Stimulated activated CD8-positive, alpha-beta memory T cell treated with anti-CD3 and anti-CD28 coated beads, Interleukin-2, amount 100 ng/mL, for 1 hour (primary cell): Measurements from ENCODE around the gene DCLK3.

Experiments used
- DNase-seq, 2 donors: peaks; one replicate each; pipeline ENCODE4 v3.0.0-alpha.2; 2020; ENCODE audit warnings: low read depth in 2 of 2

Gene DCLK3

GRCh38 chr3:36764704-36765038 is 318 bp upstream of the DCLK3 start:
- no peak for DNase-seq

GRCh38 chr3:36762918-36763849 is 1.2 kb downstream of the DCLK3 start:
- DNase-seq: no peak

- DNase-seq: no peak
These were observed 2.6 kb downstream of the DCLK3 start for GRCh38 chr3:36761779-36762178.

GRCh38 chr3:36756269-36756668 is 8.1 kb downstream of the DCLK3 start:
- no peak for DNase-seq

- no peak for DNase-seq
These were observed 13.0 kb downstream of the DCLK3 start for GRCh38 chr3:36751326-36751725.

GRCh38 chr3:36750737-36751136 is 13.6 kb downstream of the DCLK3 start:
- DNase-seq: no peak

- DNase-seq: no peak
These were observed 19.6 kb downstream of the DCLK3 start for GRCh38 chr3:36744763-36745162.

GRCh38 chr3:36743826-36744225 is 20.5 kb downstream of the DCLK3 start:
- no peak for DNase-seq

- no peak for DNase-seq
These were observed 23.1 kb downstream of the DCLK3 start for GRCh38 chr3:36741285-36741684.

- no peak for DNase-seq
These were observed 23.6 kb downstream of the DCLK3 start for GRCh38 chr3:36740787-36741186.

- DNase-seq: no peak
These were observed 25.7 kb downstream of the DCLK3 start for GRCh38 chr3:36738702-36739101.

- no peak for DNase-seq
These were observed 28.1 kb downstream of the DCLK3 start for GRCh38 chr3:36736301-36736700.

GRCh38 chr3:36734742-36735141 is 29.6 kb downstream of the DCLK3 start:
- no peak for DNase-seq

GRCh38 chr3:36733723-36734122 is 30.6 kb downstream of the DCLK3 start:
- DNase-seq: no peak

GRCh38 chr3:36733162-36733696 is 31.1 kb downstream of the DCLK3 start:
- DNase-seq: no peak

GRCh38 chr3:36730966-36731365 is 33.4 kb downstream of the DCLK3 start:
- DNase-seq: no peak

GRCh38 chr3:36729204-36730056 is 34.9 kb downstream of the DCLK3 start:
- no peak for DNase-seq

- DNase-seq: no peak
These were observed 49.8 kb downstream of the DCLK3 start for GRCh38 chr3:36714343-36715086.

GRCh38 chr3:36713904-36714303 is 50.4 kb downstream of the DCLK3 start:
- DNase-seq: no peak

GRCh38 chr3:36710606-36711005 is 53.7 kb downstream of the DCLK3 start:
- no peak for DNase-seq

GRCh38 chr3:36709826-36710365 is 54.5 kb downstream of the DCLK3 start:
- DNase-seq: no peak

GRCh38 chr3:36709281-36709680 is 55.1 kb downstream of the DCLK3 start:
- DNase-seq: no peak
